Endothelial cell of umbilical vein (primary cell): ENCODE data around the gene PHB1. TPM values are rescaled to one million over a fixed set of nuclear protein-coding genes. Genes with fewer than 3 reads are reported as not detected.
"Not testable (repeated sequence)": the region's sequence is repeated elsewhere in the genome, so short reads cannot be mapped to it uniquely, and the experiment has no call there.

Experiments used
- BruUV-seq: library from RNA; stranded (reverse); fragments of 400-500 nt; replicated peaks from 2 replicates; lab custom pipeline; 2021; lab: Mats Ljungman, UMichigan
- CTCF ChIA-PET: fragments of 300-600, 350-600 bp; sonication (Branson Sonifier 250); formaldehyde crosslinking; loops from one replicate; lab custom pipeline; 2021; ENCODE audit warnings: antibody characterized with exemption, inconsistent platforms; lab: Charles Lee
- POLR2A ChIA-PET: fragments of 300-600, 350-600 bp; sonication (Branson Sonifier 250); formaldehyde crosslinking; loops from one replicate; lab custom pipeline; 2021; ENCODE audit warnings: antibody characterized with exemption, inconsistent platforms; lab: Charles Lee
- DNase-seq: peaks from one replicate; pipeline ENCODE4 v3.0.0-alpha.2; 2011; ENCODE audit warnings: low read depth, low spot score
- FAIRE-seq: peaks from 2 replicates; lab custom pipeline; 2011; peaks lifted over from hg19 to GRCh38; lab: Jason Lieb, UNC
- H2AFZ ChIP-seq: 2 replicates; pipeline ENCODE4 v1.6.0; 2012; ENCODE audit warnings: low read depth, low read length, control low read depth, inconsistent platforms
- H3K27ac ChIP-seq: 2 replicates; pipeline ENCODE4 v1.5.1; 2011; ENCODE audit warnings: low read depth, mild to moderate bottlenecking, control low read depth, low read length, moderate library complexity; ENCODE audit not compliant: insufficient read depth
- H3K27me3 ChIP-seq, 2 experiments: 2 replicates each; pipeline versions ENCODE4 v1.6.0 to v1.6.1; 2011; ENCODE audit warnings: low read length in 2 of 2, mixed read lengths in 1 of 2; ENCODE audit not compliant: control insufficient read depth in 2 of 2, insufficient read depth in 2 of 2
- H3K36me3 ChIP-seq, 2 experiments: 2 replicates in 1 of 2; 3 replicates in 1 of 2; pipeline ENCODE4 v1.5.1; 2011; ENCODE audit warnings: low read length in 2 of 2, mild to moderate bottlenecking in 1 of 2, moderate library complexity in 1 of 2; ENCODE audit not compliant: control insufficient read depth in 2 of 2, insufficient read depth in 2 of 2; ENCODE audit errors: extremely low read depth in 1 of 2
- H3K4me1 ChIP-seq: 3 replicates; pipeline ENCODE4 v1.5.1; 2011; ENCODE audit warnings: mild to moderate bottlenecking, low read length; ENCODE audit not compliant: control insufficient read depth, insufficient read depth; ENCODE audit errors: extremely low read depth
- H3K4me2 ChIP-seq: 2 replicates; pipeline ENCODE4 v1.6.1; 2011; ENCODE audit warnings: low read length, control low read depth, mixed read lengths; ENCODE audit not compliant: insufficient read depth
- H3K4me3 ChIP-seq, 3 experiments: fragments of 200-600 bp in 1 of 3; sonication (generic), shearing (Covaris generic) in 1 of 3; replicated peaks in 1 of 3; 2 replicates each; pipeline ENCODE4 v1.5.1; 2011 to 2016; ENCODE audit warnings: control low read depth in 3 of 3, low read length in 3 of 3, mild to moderate bottlenecking in 2 of 3, inconsistent platforms in 1 of 3, low read depth in 1 of 3, moderate library complexity in 1 of 3; ENCODE audit not compliant: insufficient read depth in 1 of 3
- H3K79me2 ChIP-seq: 2 replicates; pipeline ENCODE4 v1.6.0; 2012; ENCODE audit warnings: low read length, inconsistent platforms; ENCODE audit not compliant: control insufficient read depth, insufficient read depth
- H3K9ac ChIP-seq: replicated peaks from 2 replicates; pipeline ENCODE3; 2011; ENCODE audit warnings: low read length, control low read depth; ENCODE audit not compliant: insufficient read depth; ENCODE audit errors: extremely low read depth
- H3K9me1 ChIP-seq: replicated peaks from 3 replicates; pipeline ENCODE4 v1.6.0; 2011; ENCODE audit warnings: mild to moderate bottlenecking, low read length; ENCODE audit not compliant: control insufficient read depth, insufficient read depth; ENCODE audit errors: extremely low read depth
- H3K9me3 ChIP-seq: replicated peaks from 2 replicates; pipeline ENCODE4 v1.5.1; 2012; ENCODE audit warnings: low read length, inconsistent platforms; ENCODE audit not compliant: control insufficient read depth, insufficient read depth
- H4K20me1 ChIP-seq: replicated peaks from 2 replicates; pipeline ENCODE3; 2011; ENCODE audit warnings: mild to moderate bottlenecking, low read length; ENCODE audit not compliant: control insufficient read depth, insufficient read depth; ENCODE audit errors: extremely low read depth
- EZH2 ChIP-seq: IDR thresholded peaks from 2 replicates; pipeline ENCODE4 v1.6.1; 2012; ENCODE audit warnings: borderline replicate concordance, low read depth, mild to moderate bottlenecking, moderate library complexity, low read length, inconsistent platforms; ENCODE audit not compliant: severe bottlenecking
- GATA2 ChIP-seq: IDR thresholded peaks from 2 replicates; pipeline ENCODE4 v1.7.0; 2011; ENCODE audit warnings: low read depth, mild to moderate bottlenecking, moderate library complexity, mixed read lengths, low read length; ENCODE audit not compliant: insufficient read length, insufficient read depth
- JUN ChIP-seq: IDR thresholded peaks from 2 replicates; pipeline ENCODE4 v1.6.1; 2011; ENCODE audit warnings: borderline replicate concordance, low read depth; ENCODE audit not compliant: insufficient read length, insufficient read depth
- MYC ChIP-seq: IDR thresholded peaks from one replicate; pipeline ENCODE4 v1.6.1; 2011; ENCODE audit warnings: mild to moderate bottlenecking, low read depth, low read length
- POLR2A ChIP-seq: IDR thresholded peaks from 2 replicates; pipeline ENCODE4 v1.6.1; 2012; ENCODE audit warnings: low read depth, mild to moderate bottlenecking, control low read depth, low read length
- POLR2AphosphoS5 ChIP-seq: IDR thresholded peaks from 2 replicates; pipeline ENCODE4 v1.6.1; 2012; ENCODE audit warnings: low read depth, mild to moderate bottlenecking, control low read depth, low read length, moderate library complexity; ENCODE audit not compliant: insufficient read depth
- dilution Hi-C: fragments of 300-500 bp; cut with MboI; formaldehyde crosslinking; loops from one replicate; pipeline ENCODE4 v1.15.0; 2019; ENCODE audit warnings: low sequenced_read_pairs; ENCODE audit not compliant: extremely low pct_ligation_motif_present
- intact Hi-C: fragments of 100-400 bp; cut with micrococcal nuclease; formaldehyde crosslinking; loops from one replicate; pipeline ENCODE4 v1.10.0; 2022
- polyA plus RNA-seq, 4 experiments: library from polyadenylated mRNA; depleted of rRNA in 3 of 4; stranded (reverse) in 3 of 4; unstranded in 1 of 4; fragments of >200 nt; gene quantifications; 2 replicates each; pipeline versions ENCODE4 v1.2.1 to v1.2.3, GENCODE V29; 2011 to 2012; ENCODE audit warnings: missing spikeins in 1 of 4
- total RNA-seq: library from RNA; stranded (reverse); gene quantifications from 2 replicates; pipeline ENCODE4 v1.2.3, GENCODE V29; 2021
- TF ChIP-seq, protein P1 (sequence below): IDR thresholded peaks from 2 replicates; pipeline ENCODE4 v1.6.1; 2011; ENCODE audit not compliant: insufficient read depth, insufficient read length
- TF ChIP-seq, protein P2 (sequence below), 2 donors: IDR thresholded peaks; 1 replicate in 1 of 2; 2 replicates in 1 of 2; pipeline ENCODE4 v1.5.1; 2011; ENCODE audit warnings: low read length in 2 of 2, mild to moderate bottlenecking in 2 of 2, moderate library complexity in 2 of 2, control low read depth in 1 of 2, inconsistent platforms in 1 of 2, low read depth in 1 of 2; ENCODE audit not compliant: insufficient read depth in 1 of 2; ENCODE audit errors: extremely low read depth in 1 of 2

PHB1 gene
- total and polyA plus RNA-seq, 2 donors (not counting 3 experiments of a cell fraction or from before 2014, with no cell fraction given), result 222 to 287 TPM

DNA sequence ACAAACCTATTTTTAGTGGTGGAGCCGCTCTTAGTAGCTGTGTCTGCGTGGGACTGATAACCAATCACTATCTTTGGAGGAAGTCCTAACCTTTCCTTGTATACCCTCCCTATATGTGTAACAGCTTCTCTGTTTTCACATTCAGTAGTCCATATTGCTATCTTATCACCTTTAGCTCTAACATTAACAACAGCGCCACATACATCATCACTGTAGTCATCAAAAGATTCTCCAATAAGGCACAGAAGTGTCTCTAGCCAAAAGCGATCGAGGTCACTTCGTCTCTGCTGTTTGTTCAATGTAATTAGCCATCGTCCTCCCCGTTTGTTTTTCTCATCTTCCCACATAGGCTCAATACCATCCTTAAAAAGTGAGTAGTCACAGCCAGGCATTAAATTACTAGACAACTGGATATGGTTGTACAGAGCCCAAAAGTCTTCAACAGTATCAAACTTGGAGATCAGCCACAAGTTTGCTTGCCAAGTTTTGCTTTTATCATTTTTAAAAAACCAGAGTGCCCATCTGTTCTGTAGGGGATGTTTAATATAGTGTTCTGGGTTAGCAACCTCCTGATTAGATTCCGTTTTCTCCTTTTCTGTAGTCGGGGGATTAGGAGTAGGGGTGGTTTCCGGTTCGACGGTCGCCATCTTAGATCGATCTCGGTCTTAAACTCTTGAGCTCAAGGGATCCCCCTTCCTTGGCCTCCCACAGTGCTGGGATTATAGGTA is 9.8 kb upstream of the PHB1 start:
- CTCF ChIA-PET, POLR2A ChIA-PET, dilution Hi-C loops, H3K27me3 ChIP-seq, H3K9me3 ChIP-seq, H3K79me2 ChIP-seq, FAIRE-seq, BruUV-seq, H3K27ac ChIP-seq, H3K9ac ChIP-seq, H3K4me3 ChIP-seq, DNase-seq, H4K20me1 ChIP-seq, intact Hi-C loops, H2AFZ ChIP-seq, H3K36me3 ChIP-seq, H3K9me1 ChIP-seq, H3K4me2 ChIP-seq, H3K4me1 ChIP-seq: not testable (repeated sequence)

DNA sequence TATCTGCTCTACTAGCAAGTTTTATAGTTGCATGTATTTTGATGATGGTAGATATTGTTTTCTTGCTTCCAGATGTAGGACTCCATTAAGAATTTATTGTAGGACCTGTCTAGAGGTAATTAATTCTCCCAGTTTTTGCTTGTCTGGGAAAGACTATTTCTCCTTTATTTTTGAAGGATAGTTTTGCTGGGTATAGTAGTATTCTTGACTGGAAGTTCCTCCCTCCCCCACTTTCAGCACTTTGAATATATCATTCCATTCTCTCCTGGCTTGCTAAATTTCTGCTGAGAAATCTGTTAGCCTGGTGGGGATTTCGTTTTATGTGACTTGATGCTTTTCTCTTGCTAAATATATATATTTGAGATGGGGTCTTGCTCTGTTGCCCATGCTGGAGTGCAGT is 8.0 kb upstream of the PHB1 start:
- peaks cover 2% of the 10 kb centered on the region for H3K9me3 ChIP-seq
- no peak overlapping the region for H3K4me2 ChIP-seq
- H3K27me3 ChIP-seq, result peaks cover 5 to 6% of the 10 kb centered on the region in 2 experiments
- H3K36me3 ChIP-seq, result no peaks in the 10 kb centered on the region
- H3K4me3 ChIP-seq, result no peak overlapping the region
- CTCF ChIA-PET, result no interaction called here
- H2AFZ ChIP-seq, result no peak overlapping the region
- dilution Hi-C loops (no loop called here), intact Hi-C loops (no loop called here)
- no peak overlapping the region for H3K9ac ChIP-seq
- H3K9me1 ChIP-seq, result no peaks in the 10 kb centered on the region
- no peaks in the 10 kb centered on the region for H3K4me1 ChIP-seq
- H3K79me2 ChIP-seq, result no peaks in the 10 kb centered on the region
- DNase-seq (no peak), FAIRE-seq (no peak)
- H3K27ac ChIP-seq, result no peak overlapping the region
- no TSS peak for BruUV-seq
- TF ChIP-seq, protein P1, sequence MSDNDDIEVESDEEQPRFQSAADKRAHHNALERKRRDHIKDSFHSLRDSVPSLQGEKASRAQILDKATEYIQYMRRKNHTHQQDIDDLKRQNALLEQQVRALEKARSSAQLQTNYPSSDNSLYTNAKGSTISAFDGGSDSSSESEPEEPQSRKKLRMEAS, result no peak
- TF ChIP-seq EZH2 (no peak), JUN (no peak), MYC (no peak), GATA2 (no peak), POLR2A (no peak), POLR2AphosphoS5 (no peak)
- TF ChIP-seq, protein P2, sequence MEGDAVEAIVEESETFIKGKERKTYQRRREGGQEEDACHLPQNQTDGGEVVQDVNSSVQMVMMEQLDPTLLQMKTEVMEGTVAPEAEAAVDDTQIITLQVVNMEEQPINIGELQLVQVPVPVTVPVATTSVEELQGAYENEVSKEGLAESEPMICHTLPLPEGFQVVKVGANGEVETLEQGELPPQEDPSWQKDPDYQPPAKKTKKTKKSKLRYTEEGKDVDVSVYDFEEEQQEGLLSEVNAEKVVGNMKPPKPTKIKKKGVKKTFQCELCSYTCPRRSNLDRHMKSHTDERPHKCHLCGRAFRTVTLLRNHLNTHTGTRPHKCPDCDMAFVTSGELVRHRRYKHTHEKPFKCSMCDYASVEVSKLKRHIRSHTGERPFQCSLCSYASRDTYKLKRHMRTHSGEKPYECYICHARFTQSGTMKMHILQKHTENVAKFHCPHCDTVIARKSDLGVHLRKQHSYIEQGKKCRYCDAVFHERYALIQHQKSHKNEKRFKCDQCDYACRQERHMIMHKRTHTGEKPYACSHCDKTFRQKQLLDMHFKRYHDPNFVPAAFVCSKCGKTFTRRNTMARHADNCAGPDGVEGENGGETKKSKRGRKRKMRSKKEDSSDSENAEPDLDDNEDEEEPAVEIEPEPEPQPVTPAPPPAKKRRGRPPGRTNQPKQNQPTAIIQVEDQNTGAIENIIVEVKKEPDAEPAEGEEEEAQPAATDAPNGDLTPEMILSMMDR (IDR thresholded peaks at IDR 0.05; ENCODE audit: extremely low read depth in 1 of 2, insufficient read depth in 1 of 2, low read depth in 1 of 2, low read length in 2 of 2), result no peak
- POLR2A ChIA-PET, result no interaction called here
- H4K20me1 ChIP-seq, result no peaks in the 10 kb centered on the region

DNA sequence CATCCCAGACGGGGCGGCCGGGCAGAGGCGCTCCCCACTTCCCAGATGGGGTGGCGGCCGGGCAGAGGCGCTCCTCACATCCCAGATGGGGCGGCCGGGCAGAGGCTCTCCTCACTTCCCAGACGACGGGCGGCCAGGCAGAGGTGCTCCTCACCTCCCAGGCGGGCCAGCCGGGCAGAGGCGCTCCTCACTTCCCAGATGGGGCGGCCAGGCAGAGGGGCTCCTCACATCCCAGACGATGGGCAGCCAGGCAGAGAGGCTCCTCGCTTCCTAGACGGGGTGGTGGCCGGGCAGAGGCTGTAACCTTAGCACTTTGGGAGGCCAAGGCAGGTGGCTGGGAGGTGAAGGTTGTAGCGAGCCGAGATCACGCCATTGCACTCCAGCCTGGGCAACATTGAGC is 5.1 kb upstream of the PHB1 start:
- BruUV-seq, H3K27me3 ChIP-seq, H3K79me2 ChIP-seq, intact Hi-C loops, H3K9ac ChIP-seq, dilution Hi-C loops, H3K4me2 ChIP-seq, H3K27ac ChIP-seq, H2AFZ ChIP-seq, DNase-seq, FAIRE-seq, POLR2A ChIA-PET, H3K9me1 ChIP-seq, H4K20me1 ChIP-seq, H3K4me3 ChIP-seq, H3K9me3 ChIP-seq, H3K4me1 ChIP-seq, CTCF ChIA-PET, H3K36me3 ChIP-seq: not testable (repeated sequence)
